Measurements from ENCODE around the gene OR7G2.

DNA sequence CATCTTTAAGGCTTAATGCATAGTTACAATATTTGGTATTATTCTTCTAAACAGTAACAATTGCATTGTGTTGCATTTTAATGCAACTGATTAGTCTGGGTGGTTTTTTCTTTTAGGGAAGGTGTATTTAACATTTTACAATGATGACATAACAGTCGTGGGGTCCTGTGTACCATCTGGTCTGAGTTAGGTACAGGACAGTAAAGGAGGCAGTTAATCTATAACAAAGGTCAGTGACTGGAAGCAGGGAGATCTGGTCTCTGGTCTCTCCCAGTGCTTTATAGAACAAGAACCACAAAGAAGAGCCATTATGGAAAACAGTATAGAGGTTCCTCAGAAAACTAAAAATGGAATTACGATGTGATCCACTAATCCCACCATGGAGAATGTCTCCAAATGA is 2.7 kb upstream of the OR7G2 start:
- TF ChIP-seq TAF1 (IDR thresholded peaks at IDR 0.05; ENCODE audit: borderline replicate concordance, insufficient read depth, low read length) (no peak), POLR2AphosphoS5 (IDR thresholded peaks at IDR 0.05; ENCODE audit: low read depth, low read length) (no peak), SIN3A (IDR thresholded peaks at IDR 0.05; ENCODE audit: borderline replicate concordance, insufficient read depth, low read length) (no peak), FOXP2 (optimal IDR thresholded peaks at IDR 0.05; ENCODE audit: borderline replicate concordance, extremely low read depth, extremely low read length, insufficient read depth) (no peak)
- TF ChIP-seq, protein P1, sequence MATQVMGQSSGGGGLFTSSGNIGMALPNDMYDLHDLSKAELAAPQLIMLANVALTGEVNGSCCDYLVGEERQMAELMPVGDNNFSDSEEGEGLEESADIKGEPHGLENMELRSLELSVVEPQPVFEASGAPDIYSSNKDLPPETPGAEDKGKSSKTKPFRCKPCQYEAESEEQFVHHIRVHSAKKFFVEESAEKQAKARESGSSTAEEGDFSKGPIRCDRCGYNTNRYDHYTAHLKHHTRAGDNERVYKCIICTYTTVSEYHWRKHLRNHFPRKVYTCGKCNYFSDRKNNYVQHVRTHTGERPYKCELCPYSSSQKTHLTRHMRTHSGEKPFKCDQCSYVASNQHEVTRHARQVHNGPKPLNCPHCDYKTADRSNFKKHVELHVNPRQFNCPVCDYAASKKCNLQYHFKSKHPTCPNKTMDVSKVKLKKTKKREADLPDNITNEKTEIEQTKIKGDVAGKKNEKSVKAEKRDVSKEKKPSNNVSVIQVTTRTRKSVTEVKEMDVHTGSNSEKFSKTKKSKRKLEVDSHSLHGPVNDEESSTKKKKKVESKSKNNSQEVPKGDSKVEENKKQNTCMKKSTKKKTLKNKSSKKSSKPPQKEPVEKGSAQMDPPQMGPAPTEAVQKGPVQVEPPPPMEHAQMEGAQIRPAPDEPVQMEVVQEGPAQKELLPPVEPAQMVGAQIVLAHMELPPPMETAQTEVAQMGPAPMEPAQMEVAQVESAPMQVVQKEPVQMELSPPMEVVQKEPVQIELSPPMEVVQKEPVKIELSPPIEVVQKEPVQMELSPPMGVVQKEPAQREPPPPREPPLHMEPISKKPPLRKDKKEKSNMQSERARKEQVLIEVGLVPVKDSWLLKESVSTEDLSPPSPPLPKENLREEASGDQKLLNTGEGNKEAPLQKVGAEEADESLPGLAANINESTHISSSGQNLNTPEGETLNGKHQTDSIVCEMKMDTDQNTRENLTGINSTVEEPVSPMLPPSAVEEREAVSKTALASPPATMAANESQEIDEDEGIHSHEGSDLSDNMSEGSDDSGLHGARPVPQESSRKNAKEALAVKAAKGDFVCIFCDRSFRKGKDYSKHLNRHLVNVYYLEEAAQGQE (IDR thresholded peaks at IDR 0.05; ENCODE audit: insufficient read depth in 1 of 2, low read depth in 2 of 2, low read length in 2 of 2), result no peak
